HepG2 (cell line): Measurements from ENCODE around the gene EPPIN. TPM values are rescaled to one million over a fixed set of nuclear protein-coding genes. Genes with fewer than 3 reads are reported as not detected.

ENCODE experiments used
- ATAC-seq: fragments of 200-7000 bp; cut with Tn5 transposase; 3 replicates; pipeline ENCODE4 v1.9.1; 2020; ENCODE audit warnings: mild to moderate bottlenecking, moderate library complexity
- BruUV-seq: library from RNA; stranded (reverse); fragments of 400-500 nt; replicated peaks from 2 replicates; lab custom pipeline; 2021; lab: Mats Ljungman, UMichigan
- CTCF ChIA-PET: fragments of 300-600 bp; formaldehyde crosslinking; extraction: SDS; loops from one replicate; lab custom pipeline; 2021; ENCODE audit warnings: low total read pairs, inconsistent platforms, low intra/inter-chr PET ratio; lab: Yijun Ruan, JAX
- POLR2A ChIA-PET: fragments of 350-600 bp; sonication (Branson Sonifier 250); formaldehyde crosslinking; loops from one replicate; lab custom pipeline; 2020; ENCODE audit warnings: antibody characterized with exemption, inconsistent platforms; lab: Yijun Ruan, JAX
- DNase-seq: peaks from one replicate; pipeline ENCODE4 v3.0.0-alpha.2; 2015; ENCODE audit warnings: low spot score
- FAIRE-seq: peaks from 3 replicates; lab custom pipeline; 2011; peaks lifted over from hg19 to GRCh38; lab: Jason Lieb, UNC
- H2AFZ ChIP-seq: one replicate; pipeline ENCODE4 v1.6.1; 2011; ENCODE audit warnings: low read length, inconsistent platforms
- H3K27ac ChIP-seq: fragments of 300-600 bp; 3 replicates; pipeline ENCODE4 v1.8.0; 2011; ENCODE audit warnings: mixed run types, mild to moderate bottlenecking, mixed read lengths, low read length, inconsistent platforms; ENCODE audit not compliant: insufficient read depth; ENCODE audit errors: extremely low read length
- H3K27me3 ChIP-seq, 2 experiments: fragments of 200-600 bp in 1 of 2; 2 replicates in 1 of 2; 3 replicates in 1 of 2; pipeline versions ENCODE4 v1.6.0 to v1.8.0; 2011; ENCODE audit warnings: low read length in 2 of 2, mild to moderate bottlenecking in 2 of 2, moderate library complexity in 2 of 2, inconsistent platforms in 1 of 2; ENCODE audit not compliant: insufficient read depth in 2 of 2, control insufficient read depth in 1 of 2
- H3K36me3 ChIP-seq, 2 experiments: fragments of 200-600 bp in 1 of 2; replicated peaks in 1 of 2; 2 replicates in 1 of 2; 3 replicates in 1 of 2; pipeline versions ENCODE4 v1.5.1 to v1.8.0; 2011; ENCODE audit warnings: low read length in 2 of 2, inconsistent platforms in 1 of 2; ENCODE audit not compliant: insufficient read depth in 2 of 2, control insufficient read depth in 1 of 2
- H3K4me1 ChIP-seq: 2 replicates; pipeline ENCODE4 v1.5.1; 2012; ENCODE audit warnings: low read length, inconsistent platforms; ENCODE audit not compliant: insufficient read depth
- H3K4me2 ChIP-seq: 2 replicates; pipeline ENCODE4 v1.6.0; 2011; ENCODE audit warnings: low read depth, low read length, inconsistent platforms
- H3K4me3 ChIP-seq, 3 experiments: fragments of 200-600 bp in 1 of 3; sonication (generic), shearing (Covaris generic) in 1 of 3; replicated peaks in 1 of 3; 2 replicates each; pipeline ENCODE4 v1.5.1; 2011 to 2016; ENCODE audit warnings: low read length in 3 of 3, inconsistent platforms in 2 of 3, low read depth in 2 of 3, mild to moderate bottlenecking in 2 of 3, control low read depth in 1 of 3, mixed read lengths in 1 of 3; ENCODE audit not compliant: insufficient read depth in 1 of 3
- H3K79me2 ChIP-seq: one replicate; pipeline ENCODE4 v1.6.1; 2011; ENCODE audit warnings: low read length, inconsistent platforms; ENCODE audit not compliant: insufficient read depth
- H3K9ac ChIP-seq: 2 replicates; pipeline ENCODE4 v1.6.0; 2011; ENCODE audit warnings: mild to moderate bottlenecking, low read depth, low read length, inconsistent platforms; ENCODE audit not compliant: insufficient read depth
- H3K9me3 ChIP-seq: 2 replicates; pipeline ENCODE4 v1.5.1; 2012; ENCODE audit warnings: mild to moderate bottlenecking, low read length
- H4K20me1 ChIP-seq: 2 replicates; pipeline ENCODE4 v1.6.0; 2011; ENCODE audit warnings: inconsistent platforms, mild to moderate bottlenecking, low read length, moderate library complexity; ENCODE audit not compliant: insufficient read depth
- CBFB ChIP-seq: sonication (generic); formaldehyde crosslinking; IDR thresholded peaks from 2 replicates; pipeline ENCODE4 v1.4.0; 2020; ENCODE audit warnings: missing genetic modification reagents
- KDM3A ChIP-seq: IDR thresholded peaks from 2 replicates; pipeline ENCODE4 v1.6.1; 2018; ENCODE audit warnings: low read depth, missing compliant biosample characterization
- NCOR1 ChIP-seq: fragments of 200-600 bp; sonication (generic); IDR thresholded peaks from 2 replicates; pipeline ENCODE4 v1.7.0; 2017; ENCODE audit warnings: antibody characterized with exemption, low read length, borderline replicate concordance
- PHF8 ChIP-seq: sonication (generic); formaldehyde crosslinking; IDR thresholded peaks from 2 replicates; pipeline ENCODE4 v1.5.0; 2020; ENCODE audit warnings: missing genetic modification reagents
- RFX3 ChIP-seq: IDR thresholded peaks from 2 replicates; pipeline ENCODE4 v1.6.1; 2016; ENCODE audit warnings: missing biosample characterization, missing genetic modification reagents
- SNAPC2 ChIP-seq: sonication (generic); formaldehyde crosslinking; IDR thresholded peaks from 2 replicates; pipeline ENCODE4 v1.8.1; 2022; ENCODE audit warnings: mild to moderate bottlenecking, missing genetic modification reagents
- THYN1 ChIP-seq: sonication (generic); formaldehyde crosslinking; IDR thresholded peaks from 2 replicates; pipeline ENCODE4 v1.8.1; 2023; ENCODE audit warnings: low read depth, mild to moderate bottlenecking, moderate library complexity, missing genetic modification reagents, borderline replicate concordance
- ZNF362 ChIP-seq: sonication (generic); formaldehyde crosslinking; IDR thresholded peaks from 2 replicates; pipeline ENCODE4 v1.4.0; 2020; ENCODE audit warnings: missing genetic modification reagents, mild to moderate bottlenecking, borderline replicate concordance
- ZNF567 ChIP-seq: sonication (generic); formaldehyde crosslinking; IDR thresholded peaks from 2 replicates; pipeline ENCODE4 v1.8.1; 2023; ENCODE audit warnings: mild to moderate bottlenecking, missing genetic modification reagents, borderline replicate concordance
- ZNF749 ChIP-seq: sonication (generic); formaldehyde crosslinking; IDR thresholded peaks from 2 replicates; pipeline ENCODE4 v1.8.0; 2022; ENCODE audit warnings: mild to moderate bottlenecking, missing genetic modification reagents, moderate library complexity, borderline replicate concordance
- WGBS: methylation state at CpG from one replicate; pipeline ENCODE4 v1.1.6; 2017; ENCODE audit warnings: low lambda C conversion rate; 5-methylcytosine and 5-hydroxymethylcytosine counted together
- in situ Hi-C: cut with HindIII; loops from 2 replicates; pipeline ENCODE4 v1.10.0; 2017; ENCODE audit warnings: low pct_unique_long_range_greater_than_20kb; ENCODE audit not compliant: extremely low pct_ligation_motif_present
- intact Hi-C: fragments of 100-400 bp; cut with micrococcal nuclease; formaldehyde crosslinking; loops from one replicate; pipeline ENCODE4 v1.10.0; 2022; ENCODE audit not compliant: unreplicated experiment
- polyA plus RNA-seq, 8 experiments: library from polyadenylated mRNA; depleted of rRNA in 3 of 8; stranded (reverse) in 7 of 8; unstranded in 1 of 8; fragments of >200 nt; fragmentation: Illumina TruSeq in 4 of 8; extraction: Trizol in 4 of 8; gene quantifications; 2 replicates each; pipeline versions ENCODE4 v1.2.1 to v1.2.3, GENCODE V29; 2011 to 2016; ENCODE audit warnings: low read depth in 4 of 8, missing spikeins in 1 of 8, mixed read lengths in 1 of 8; ENCODE audit not compliant: insufficient read depth in 1 of 8
- total RNA-seq, 5 experiments: library from RNA; depleted of rRNA; stranded (reverse); fragments of >200 nt; fragmentation: Illumina TruSeq; extraction: Trizol; gene quantifications; 2 replicates each; pipeline ENCODE4 v1.2.3, GENCODE V29; 2016; ENCODE audit warnings: low read depth in 1 of 5
- TF ChIP-seq, protein P1 (sequence below): sonication (generic); formaldehyde crosslinking; IDR thresholded peaks from 2 replicates; pipeline ENCODE4 v1.4.0; 2020; ENCODE audit warnings: missing genetic modification reagents
- TF ChIP-seq, protein P2 (sequence below): sonication (generic); formaldehyde crosslinking; IDR thresholded peaks from 2 replicates; pipeline ENCODE4 v1.5.0; 2020; ENCODE audit warnings: mild to moderate bottlenecking, missing genetic modification reagents

EPPIN gene
- total and polyA plus RNA-seq, 2 of the 13 experiments (the other 11 are each of a cell fraction or from before 2014, with no cell fraction given): not detected

- H3K27me3 ChIP-seq: peaks cover 0 to 5% of the 10 kb centered on the region in 2 experiments; a peak in 1 of 5 replicates
- H4K20me1 ChIP-seq: no peaks in the 10 kb centered on the region
- BruUV-seq: no TSS peak
- no peak for FAIRE-seq
- H3K36me3 ChIP-seq: no peaks in the 10 kb centered on the region
- no peak overlapping the region for H3K9ac ChIP-seq
- H3K4me2 ChIP-seq: no peak overlapping the region
- no peak overlapping the region for H2AFZ ChIP-seq
- no peak overlapping the region for H3K4me3 ChIP-seq
- ATAC-seq: no peak
- WGBS: 41% methylated on average over 3 of the region's 3 CpGs
- no peaks in the 10 kb centered on the region for H3K79me2 ChIP-seq
- intact Hi-C loops (no loop called here), in situ Hi-C loops (no loop called here)
- H3K27ac ChIP-seq: no peak overlapping the region
- ChIA-PET POLR2A (no interaction called here), CTCF (no interaction called here)
- H3K9me3 ChIP-seq: no peaks in the 10 kb centered on the region
- DNase-seq: no peak
- peaks cover 5% of the 10 kb centered on the region; the same call in 1 of the 2 replicates for H3K4me1 ChIP-seq
- TF ChIP-seq, protein P1, sequence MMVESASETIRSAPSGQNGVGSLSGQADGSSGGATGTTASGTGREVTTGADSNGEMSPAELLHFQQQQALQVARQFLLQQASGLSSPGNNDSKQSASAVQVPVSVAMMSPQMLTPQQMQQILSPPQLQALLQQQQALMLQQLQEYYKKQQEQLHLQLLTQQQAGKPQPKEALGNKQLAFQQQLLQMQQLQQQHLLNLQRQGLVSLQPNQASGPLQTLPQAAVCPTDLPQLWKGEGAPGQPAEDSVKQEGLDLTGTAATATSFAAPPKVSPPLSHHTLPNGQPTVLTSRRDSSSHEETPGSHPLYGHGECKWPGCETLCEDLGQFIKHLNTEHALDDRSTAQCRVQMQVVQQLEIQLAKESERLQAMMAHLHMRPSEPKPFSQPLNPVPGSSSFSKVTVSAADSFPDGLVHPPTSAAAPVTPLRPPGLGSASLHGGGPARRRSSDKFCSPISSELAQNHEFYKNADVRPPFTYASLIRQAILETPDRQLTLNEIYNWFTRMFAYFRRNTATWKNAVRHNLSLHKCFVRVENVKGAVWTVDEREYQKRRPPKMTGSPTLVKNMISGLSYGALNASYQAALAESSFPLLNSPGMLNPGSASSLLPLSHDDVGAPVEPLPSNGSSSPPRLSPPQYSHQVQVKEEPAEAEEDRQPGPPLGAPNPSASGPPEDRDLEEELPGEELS (CRISPR knock-in tag): no peak
- TF ChIP-seq ZNF749 (no peak), NCOR1 (no peak), PHF8 (CRISPR knock-in tag) (no peak), ZNF362 (CRISPR knock-in tag) (no peak), SNAPC2 (CRISPR knock-in tag) (no peak), CBFB (CRISPR knock-in tag) (no peak), RFX3 (no peak), THYN1 (CRISPR knock-in tag) (no peak), KDM3A (CRISPR knock-in tag) (no peak), ZNF567 (CRISPR knock-in tag) (no peak)
- TF ChIP-seq, protein P2, sequence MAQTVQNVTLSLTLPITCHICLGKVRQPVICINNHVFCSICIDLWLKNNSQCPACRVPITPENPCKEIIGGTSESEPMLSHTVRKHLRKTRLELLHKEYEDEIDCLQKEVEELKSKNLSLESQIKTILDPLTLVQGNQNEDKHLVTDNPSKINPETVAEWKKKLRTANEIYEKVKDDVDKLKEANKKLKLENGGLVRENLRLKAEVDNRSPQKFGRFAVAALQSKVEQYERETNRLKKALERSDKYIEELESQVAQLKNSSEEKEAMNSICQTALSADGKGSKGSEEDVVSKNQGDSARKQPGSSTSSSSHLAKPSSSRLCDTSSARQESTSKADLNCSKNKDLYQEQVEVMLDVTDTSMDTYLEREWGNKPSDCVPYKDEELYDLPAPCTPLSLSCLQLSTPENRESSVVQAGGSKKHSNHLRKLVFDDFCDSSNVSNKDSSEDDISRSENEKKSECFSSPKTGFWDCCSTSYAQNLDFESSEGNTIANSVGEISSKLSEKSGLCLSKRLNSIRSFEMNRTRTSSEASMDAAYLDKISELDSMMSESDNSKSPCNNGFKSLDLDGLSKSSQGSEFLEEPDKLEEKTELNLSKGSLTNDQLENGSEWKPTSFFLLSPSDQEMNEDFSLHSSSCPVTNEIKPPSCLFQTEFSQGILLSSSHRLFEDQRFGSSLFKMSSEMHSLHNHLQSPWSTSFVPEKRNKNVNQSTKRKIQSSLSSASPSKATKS (CRISPR knock-in tag): no peak
These were observed 28.7 kb upstream of the EPPIN start for GRCh38 chr20:45575931-45576330.
